ENCODE measurements around the gene GDI2. TPM values are rescaled to one million over a fixed set of nuclear protein-coding genes. Genes with fewer than 3 reads are reported as not detected.

GDI2 gene
- total RNA-seq, 1 experiment from 2014 or later = 144 TPM

- no peak for TF ChIP-seq REST (IDR thresholded peaks at IDR 0.05; ENCODE audit: low read depth)
Observed at GRCh38 chr10:5858811-5859210, 45.6 kb upstream of the GDI2 start (continued).

- BruUV-seq (replicated peaks) = no TSS peak
- Histone ChIP-seq H3K9me3 (ENCODE audit: control insufficient read depth in 1 of 2, insufficient read depth in 1 of 2, low read depth in 1 of 2, low read length in 2 of 2) (no peaks in the 10 kb centered on the region), H3K27me3 (ENCODE audit: insufficient read depth, low read length) (no peaks in the 10 kb centered on the region), H3K36me3 (ENCODE audit: control insufficient read depth in 1 of 2, insufficient read depth in 2 of 2, low read length in 2 of 2) (no peaks in the 10 kb centered on the region), H4K20me1 (ENCODE audit: insufficient read depth) (no peaks in the 10 kb centered on the region), H3K79me2 (ENCODE audit: insufficient read depth, low read length) (no peaks in the 10 kb centered on the region), H3K4me3 (replicated peaks in 1 of 2; ENCODE audit: low read depth in 1 of 2, low read length in 2 of 2) (no peak overlapping the region), H3K4me1 (ENCODE audit: control insufficient read depth in 1 of 2, insufficient read depth in 2 of 2, low read length in 2 of 2) (peaks cover 13 to 30% of the 10 kb centered on the region in 2 experiments), H3K4me2 (ENCODE audit: low read length) (no peak overlapping the region), H3K9ac (ENCODE audit: low read length) (no peak overlapping the region), H3K27ac (ENCODE audit: low read depth, low read length) (no peak overlapping the region), H3K9me2 (ENCODE audit: insufficient read depth) (no peaks in the 10 kb centered on the region), H2AFZ (ENCODE audit: low read depth, low read length, poor library complexity, severe bottlenecking) (no peak overlapping the region)
- CTCF ChIA-PET = no interaction called here
- intact Hi-C loops (cut with micrococcal nuclease) = no loop called here
- DNase-seq (ENCODE audit: low read depth, low spot score) (no peak), ATAC-seq (no peak)
- no peak for TF ChIP-seq SRF (IDR thresholded peaks at IDR 0.05; ENCODE audit: low read depth)
- TF ChIP-seq CEBPB (IDR thresholded peaks at IDR 0.05; ENCODE audit: low read depth) = no peak
- no peak for TF ChIP-seq MAX (IDR thresholded peaks at IDR 0.05)
- no peak for TF ChIP-seq RAD21 (IDR thresholded peaks at IDR 0.05; ENCODE audit: low read depth)
- no peak for TF ChIP-seq YY1 (IDR thresholded peaks at IDR 0.05; ENCODE audit: extremely low read depth, insufficient replicate concordance, low read depth, low read length)
- no peak for TF ChIP-seq ZNF274 (IDR thresholded peaks at IDR 0.05; ENCODE audit: low read depth, low read length)
- no peak for TF ChIP-seq REST (IDR thresholded peaks at IDR 0.05; ENCODE audit: low read depth)
- no peak for TF ChIP-seq FOSL1 (IDR thresholded peaks at IDR 0.05; ENCODE audit: low read depth)
- TF ChIP-seq ATF3 (IDR thresholded peaks at IDR 0.05) = no peak
- no peak for TF ChIP-seq EZH2 (IDR thresholded peaks at IDR 0.05)
- TF ChIP-seq ZFX (IDR thresholded peaks at IDR 0.05) = no peak
- no peak for TF ChIP-seq ELF1 (IDR thresholded peaks at IDR 0.05; ENCODE audit: borderline replicate concordance, low read depth)
- TF ChIP-seq ZBTB33 (IDR thresholded peaks at IDR 0.05; ENCODE audit: extremely low read depth, insufficient replicate concordance, low read length) = no peak
- no peak for TF ChIP-seq TCF7L2 (IDR thresholded peaks at IDR 0.05; ENCODE audit: borderline replicate concordance, extremely low read depth, insufficient read depth, insufficient read length)
- no peak for TF ChIP-seq SP1 (IDR thresholded peaks at IDR 0.05; ENCODE audit: low read depth)
- TF ChIP-seq EGR1 (IDR thresholded peaks at IDR 0.05; ENCODE audit: low read depth) = no peak
- no peak for TF ChIP-seq EZH2phosphoT487 (IDR thresholded peaks at IDR 0.05; ENCODE audit: borderline replicate concordance)
- no peak for TF ChIP-seq JUND (IDR thresholded peaks at IDR 0.05)
- RAD21 ChIA-PET (ENCODE audit: low non-redundant PET in 1 of 2, low total read pairs in 2 of 2, uncharacterized antibody in 2 of 2, unreplicated experiment in 2 of 2) = no interaction called here
- POLR2A ChIA-PET = no interaction called here
Observed at GRCh38 chr10:5856701-5857004, 43.4 kb upstream of the GDI2 start.
